GM19372 (cell line): ENCODE data around the gene NUCKS1.

Experiments
- ATAC-seq: cut with Tn5 transposase; IDR thresholded peaks from one replicate; pipeline ENCODE4 v1.9.1; 2021; ENCODE audit warnings: mild to moderate bottlenecking, low read depth, moderate library complexity; ENCODE audit not compliant: unreplicated experiment

Gene NUCKS1

GRCh38 chr1:205772607-205773032, 22.6 kb upstream of the NUCKS1 start:
- no peak for ATAC-seq

- ATAC-seq = no peak
Measured at GRCh38 chr1:205770618-205771017, 20.6 kb upstream of the NUCKS1 start.

- no peak for ATAC-seq
Measured at GRCh38 chr1:205769641-205770365, 19.8 kb upstream of the NUCKS1 start.

- no peak for ATAC-seq
Measured at GRCh38 chr1:205767248-205767647, 17.3 kb upstream of the NUCKS1 start.

- no peak for ATAC-seq
Measured at GRCh38 chr1:205766570-205766969, 16.6 kb upstream of the NUCKS1 start.

- ATAC-seq = no peak
Measured at GRCh38 chr1:205766038-205766437, 16.1 kb upstream of the NUCKS1 start.

- no peak for ATAC-seq
Measured at GRCh38 chr1:205764578-205764977, 14.6 kb upstream of the NUCKS1 start.

- no peak for ATAC-seq
Measured at GRCh38 chr1:205763980-205764379, 14.0 kb upstream of the NUCKS1 start.

GRCh38 chr1:205760606-205761005, 10.6 kb upstream of the NUCKS1 start:
- ATAC-seq = no peak

- no peak for ATAC-seq
Measured at GRCh38 chr1:205756552-205756951, 6.6 kb upstream of the NUCKS1 start.

- no peak for ATAC-seq
Measured at GRCh38 chr1:205754857-205755256, 4.9 kb upstream of the NUCKS1 start.

GRCh38 chr1:205751036-205751651, 1.2 kb upstream of the NUCKS1 start:
- no peak for ATAC-seq

GRCh38 chr1:205749234-205750137, 496 bp downstream of the NUCKS1 start:
- ATAC-seq = peak; percentile 78

GRCh38 chr1:205748403-205749233, 1.4 kb downstream of the NUCKS1 start:
- ATAC-seq = peak; percentile 1

GRCh38 chr1:205746757-205747412, 3.1 kb downstream of the NUCKS1 start:
- ATAC-seq = no peak

- no peak for ATAC-seq
Measured at GRCh38 chr1:205744403-205744802, 5.6 kb downstream of the NUCKS1 start.

GRCh38 chr1:205743977-205744376, 6.0 kb downstream of the NUCKS1 start:
- no peak for ATAC-seq

- no peak for ATAC-seq
Measured at GRCh38 chr1:205741681-205742080, 8.3 kb downstream of the NUCKS1 start.

GRCh38 chr1:205739348-205740160, 10.4 kb downstream of the NUCKS1 start:
- ATAC-seq = no peak
